ENCODE measurements around the gene RBM38.

The RBM38 gene

DNA sequence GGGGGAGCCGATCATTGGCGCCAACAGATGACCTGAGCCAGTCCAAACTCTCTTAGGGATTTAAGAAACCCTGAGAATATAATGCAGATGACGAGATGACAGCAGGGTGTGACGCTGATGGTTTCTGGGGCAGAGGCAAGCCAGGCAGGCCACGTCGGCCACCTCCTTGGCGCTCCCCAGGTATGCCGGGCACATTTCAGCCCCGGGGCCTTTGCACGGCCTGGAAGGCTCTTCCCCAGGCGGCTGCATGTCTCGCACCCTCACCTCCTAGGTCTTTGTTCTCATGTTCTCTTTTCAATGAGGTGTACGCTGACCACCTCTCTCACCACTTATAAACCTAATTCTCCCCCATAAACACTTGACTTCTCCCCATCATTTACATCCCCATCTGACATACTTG is 64.9 kb downstream of the RBM38 start:
- DNase-seq = no peak

DNA sequence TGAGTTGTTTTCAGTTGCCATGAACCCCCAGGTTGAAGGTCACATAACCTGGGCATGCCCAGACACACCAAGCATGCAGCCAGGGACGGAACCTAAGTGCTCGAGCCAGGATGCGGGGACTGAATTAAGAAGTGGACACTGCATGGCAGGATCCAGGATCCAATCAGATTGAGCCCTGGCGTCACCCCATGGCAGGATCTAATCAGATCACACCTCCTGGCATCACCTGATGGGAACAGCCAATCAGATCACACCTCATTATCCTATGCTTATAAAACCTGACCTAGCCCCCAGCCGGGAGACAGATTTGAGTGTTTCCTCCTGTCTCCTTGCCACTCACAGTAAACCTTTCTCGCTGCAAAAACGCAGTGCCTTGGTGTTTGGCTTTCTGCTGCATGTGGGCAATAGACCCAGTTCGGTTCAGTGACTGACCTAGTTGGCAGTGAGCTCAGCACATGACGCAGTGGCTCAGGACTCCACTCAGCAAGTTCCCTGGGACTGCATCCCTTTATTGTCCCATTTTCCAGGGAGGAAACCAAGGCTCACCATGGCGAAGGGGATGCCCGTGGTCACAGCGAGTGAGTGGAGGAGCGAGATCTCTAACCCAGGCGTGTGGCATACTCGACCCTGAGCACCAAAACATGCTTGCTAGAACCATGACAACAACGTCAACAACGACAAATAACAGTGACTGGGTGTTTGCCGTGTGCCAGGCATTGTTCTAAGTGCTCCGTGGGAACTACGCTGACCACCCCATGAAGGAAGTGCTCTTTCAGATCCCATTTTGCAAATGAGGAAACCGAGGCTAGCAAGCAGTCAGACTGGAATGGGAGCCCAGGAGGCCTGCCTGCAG is 66.3 kb downstream of the RBM38 start:
- no peak for DNase-seq

DNA sequence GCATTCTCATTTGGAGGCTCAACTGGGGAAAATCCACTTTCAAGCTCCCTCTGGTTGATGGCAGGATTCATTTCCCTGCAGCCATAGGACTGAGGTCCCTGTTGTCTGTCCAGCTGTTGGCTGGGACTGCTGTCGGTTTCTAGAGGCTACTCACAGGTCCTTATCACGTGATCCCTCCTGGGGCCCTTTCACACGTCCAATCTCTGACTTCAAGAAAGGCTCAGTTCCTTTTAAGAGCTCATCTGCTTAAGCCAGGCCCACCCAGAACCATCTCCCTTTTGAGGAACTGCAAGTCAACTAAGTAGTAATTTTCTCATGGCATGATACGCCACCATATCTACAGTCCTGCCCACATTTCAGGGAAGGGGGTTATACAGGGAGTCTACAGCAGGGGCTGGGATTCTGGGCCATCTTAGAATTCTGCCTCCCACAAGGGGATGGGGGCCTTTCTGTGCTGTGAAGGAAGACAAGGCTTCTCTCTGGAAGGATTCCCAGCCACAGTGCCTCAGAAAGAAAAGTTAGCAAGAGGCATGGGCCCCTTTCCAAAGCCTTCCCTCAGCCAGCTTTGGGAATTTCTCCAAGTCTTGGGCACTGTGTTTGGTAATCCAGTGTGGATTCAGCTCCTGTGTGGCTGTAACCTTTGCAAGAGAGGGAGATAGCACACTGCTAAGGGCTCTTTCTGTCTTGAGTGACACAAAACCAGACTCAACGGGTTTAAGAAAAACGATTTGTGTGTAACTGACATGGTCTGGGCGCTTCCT is 67.4 kb downstream of the RBM38 start:
- no peak for DNase-seq
